Glutamatergic neuron (in vitro differentiated cells): ENCODE results near the gene KEAP1. TPM values are rescaled to one million over a fixed set of nuclear protein-coding genes. Genes with fewer than 3 reads are reported as not detected.

Experiments
- DNase-seq: peaks from one replicate; pipeline ENCODE4 v3.0.0; 2022
- H3K27ac Mint-ChIP-seq: one replicate; pipeline ENCODE4 v1.8.0; 2020; ENCODE audit warnings: mild to moderate bottlenecking, mixed read lengths, inconsistent platforms; ENCODE audit not compliant: unreplicated experiment
- H3K27me3 Mint-ChIP-seq: one replicate; pipeline ENCODE4 v1.8.0; 2020; ENCODE audit warnings: mild to moderate bottlenecking, moderate library complexity, mixed read lengths, inconsistent platforms; ENCODE audit not compliant: unreplicated experiment
- H3K36me3 Mint-ChIP-seq: one replicate; pipeline ENCODE4 v1.8.0; 2020; ENCODE audit warnings: mild to moderate bottlenecking, mixed read lengths, inconsistent platforms; ENCODE audit not compliant: unreplicated experiment
- H3K4me1 Mint-ChIP-seq: one replicate; pipeline ENCODE4 v1.8.0; 2020; ENCODE audit warnings: mild to moderate bottlenecking, low read depth, mixed read lengths, inconsistent platforms; ENCODE audit not compliant: unreplicated experiment
- H3K4me3 Mint-ChIP-seq: one replicate; pipeline ENCODE4 v1.8.0; 2020; ENCODE audit warnings: mild to moderate bottlenecking, mixed read lengths, inconsistent platforms; ENCODE audit not compliant: unreplicated experiment
- H3K9me3 Mint-ChIP-seq: one replicate; pipeline ENCODE4 v1.8.0; 2020; ENCODE audit warnings: mild to moderate bottlenecking, moderate library complexity, mixed read lengths, inconsistent platforms; ENCODE audit not compliant: unreplicated experiment
- CTCF ChIP-seq: fragments of 200-600 bp; sonication (generic); IDR thresholded peaks from one replicate; pipeline ENCODE4 v1.5.0; 2021; ENCODE audit not compliant: partially characterized antibody, unreplicated experiment
- total RNA-seq: library from RNA; stranded (reverse); fragmentation: NEBNext Ultra II Directional; extraction: Animal tissue kit (Norgen Biotek cat#: 25700); gene quantifications from one replicate; pipeline ENCODE4 v1.2.1, GENCODE V29; 2021; ENCODE audit not compliant: unreplicated experiment

The KEAP1 gene
- total RNA-seq, 1 donor from 2014 or later = 44.1 TPM

- H3K4me1 Mint-ChIP-seq = no peaks in the 10 kb centered on the region
- no peak overlapping the region for H3K27ac Mint-ChIP-seq
- H3K27me3 Mint-ChIP-seq = peaks cover 9% of the 10 kb centered on the region
- TF ChIP-seq CTCF = no peak
- no peaks in the 10 kb centered on the region for H3K36me3 Mint-ChIP-seq
- no peak overlapping the region for H3K4me3 Mint-ChIP-seq
- no peak for DNase-seq
- H3K9me3 Mint-ChIP-seq = no peaks in the 10 kb centered on the region
These were observed 24.7 kb downstream of the KEAP1 start for GRCh38 chr19:10478476-10478875.

GRCh38 chr19:10474962-10475451 lies 28.1 kb downstream of the KEAP1 start:
- Mint-ChIP-seq H3K27me3 (peaks cover 13% of the 10 kb centered on the region), H3K4me1 (peaks cover 2% of the 10 kb centered on the region), H3K27ac (no peak overlapping the region), H3K4me3 (no peak overlapping the region), H3K36me3 (no peaks in the 10 kb centered on the region), H3K9me3 (no peaks in the 10 kb centered on the region)
- no peak for TF ChIP-seq CTCF
- DNase-seq = no peak

- H3K9me3 Mint-ChIP-seq = peaks cover 1% of the 10 kb centered on the region
- H3K27me3 Mint-ChIP-seq = peaks cover 9% of the 10 kb centered on the region
- H3K4me1 Mint-ChIP-seq = peaks cover 2% of the 10 kb centered on the region
- H3K27ac Mint-ChIP-seq = no peak overlapping the region
- peak overlapping the region; percentile 19 for H3K4me3 Mint-ChIP-seq
- TF ChIP-seq CTCF = no peak
- H3K36me3 Mint-ChIP-seq = no peaks in the 10 kb centered on the region
- no peak for DNase-seq
These were observed 30.0 kb downstream of the KEAP1 start for GRCh38 chr19:10473192-10473591.

- Mint-ChIP-seq H3K27me3 (peaks cover 10% of the 10 kb centered on the region), H3K27ac (no peak overlapping the region), H3K36me3 (no peaks in the 10 kb centered on the region), H3K9me3 (peaks cover 2% of the 10 kb centered on the region), H3K4me1 (peaks cover 2% of the 10 kb centered on the region), H3K4me3 (no peak overlapping the region)
- peak; percentile 39 for TF ChIP-seq CTCF
- no peak for DNase-seq
These were observed 31.2 kb downstream of the KEAP1 start for GRCh38 chr19:10471909-10472308.

GRCh38 chr19:10468133-10468532 lies 35.0 kb downstream of the KEAP1 start:
- no peak for DNase-seq
- peaks cover 4% of the 10 kb centered on the region for H3K27me3 Mint-ChIP-seq
- H3K4me1 Mint-ChIP-seq = no peaks in the 10 kb centered on the region
- H3K9me3 Mint-ChIP-seq = peaks cover 5% of the 10 kb centered on the region
- no peak for TF ChIP-seq CTCF
- H3K36me3 Mint-ChIP-seq = no peaks in the 10 kb centered on the region
- no peak overlapping the region for H3K27ac Mint-ChIP-seq
- H3K4me3 Mint-ChIP-seq = no peak overlapping the region
